Thoracic aorta (tissue), 2 donors: ENCODE data around the gene SSC5D. TPM values are rescaled to one million over a fixed set of nuclear protein-coding genes. Genes with fewer than 3 reads are reported as not detected.
A peak's percentile ranks its signal among the peaks of the same experiment; 100 is the strongest.

Experiments
- ATAC-seq: fragments of 150-250 bp; one replicate; pipeline ENCODE4 v1.8.0; 2017; ENCODE audit warnings: low read depth; ENCODE audit not compliant: insufficient number of reproducible peaks, low FRiP score
- DNase-seq: peaks from one replicate; pipeline ENCODE4 v3.0.0-alpha.2; 2020; ENCODE audit warnings: low spot score
- H3K27ac ChIP-seq, 2 donors: fragments of 200-600 bp; sonication (generic); 1 replicate in 1 of 2; 2 replicates in 1 of 2; pipeline ENCODE4 v1.5.1; 2016; ENCODE audit warnings: mild to moderate bottlenecking in 2 of 2, moderate library complexity in 2 of 2
- H3K27me3 ChIP-seq: fragments of 200-600 bp; sonication (generic); replicated peaks from 2 replicates; pipeline ENCODE4 v1.6.0; 2016; ENCODE audit warnings: mild to moderate bottlenecking; ENCODE audit not compliant: insufficient read depth
- H3K36me3 ChIP-seq: fragments of 200-600 bp; sonication (generic); one replicate; pipeline ENCODE4 v1.5.1; 2016
- H3K4me1 ChIP-seq, 2 donors: fragments of 200-600 bp; sonication (generic); 1 replicate in 1 of 2; 2 replicates in 1 of 2; pipeline versions ENCODE4 v1.5.1 to v1.6.0; 2016; ENCODE audit warnings: low read depth in 2 of 2, mild to moderate bottlenecking in 1 of 2; ENCODE audit not compliant: control insufficient read depth in 1 of 2
- H3K4me3 ChIP-seq: fragments of 200-600 bp; sonication (generic); 2 replicates; pipeline ENCODE4 v1.5.1; 2016; ENCODE audit warnings: mild to moderate bottlenecking
- H3K9me3 ChIP-seq: fragments of 200-600 bp; sonication (generic); 2 replicates; pipeline ENCODE4 v1.5.1; 2016
- total RNA-seq, 2 donors: library from RNA; depleted of rRNA; stranded (reverse); fragments of >200 nt; gene quantifications; one replicate each; pipeline versions ENCODE4 v1.1.0 to v1.2.3, GENCODE V29; 2016
- TF ChIP-seq, protein P1 (sequence below): fragments of 200-600 bp; sonication (generic); IDR thresholded peaks from one replicate; pipeline ENCODE4 v1.5.1; 2019; ENCODE audit warnings: antibody characterized with exemption

Gene SSC5D
- total RNA-seq, 2 donors from 2014 or later, result 4.3 to 58.3 TPM

DNA sequence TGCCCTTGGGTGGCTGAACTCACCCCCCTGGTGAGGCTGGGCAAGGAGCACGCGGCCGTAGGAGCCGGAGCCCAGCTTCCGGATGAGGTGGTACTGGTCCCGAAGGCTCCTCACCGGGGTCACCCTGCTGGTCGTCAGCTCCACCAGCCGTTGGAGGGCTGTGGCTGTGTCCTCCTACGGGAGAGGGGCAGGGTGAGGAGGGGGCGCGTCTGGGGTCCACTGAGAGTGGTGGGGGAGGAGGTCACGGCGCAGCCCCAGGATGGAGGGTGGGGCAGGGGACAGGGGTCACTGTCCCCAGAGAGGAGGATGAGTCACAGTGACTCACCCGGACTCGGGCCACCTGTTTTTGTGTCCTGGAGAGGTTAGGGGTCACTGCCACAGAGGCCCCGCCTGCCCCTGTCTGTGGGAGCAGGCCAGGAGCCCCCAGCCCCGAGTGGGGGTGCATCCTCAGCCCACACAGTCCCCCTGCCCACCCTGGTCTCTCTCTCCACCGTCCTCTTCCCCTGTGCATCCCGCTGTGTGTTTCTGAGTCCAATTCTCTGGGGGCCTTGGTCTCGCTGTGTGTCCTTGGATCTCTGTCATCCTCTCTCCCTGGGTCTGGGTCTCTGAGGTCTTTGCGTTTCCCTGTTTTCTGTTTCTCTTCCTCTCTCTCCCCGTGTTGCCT, 56.7 kb downstream of the SSC5D start:
- H3K36me3 ChIP-seq, result no peaks in the 10 kb centered on the region
- no peaks in the 10 kb centered on the region for H3K9me3 ChIP-seq
- DNase-seq, result no peak
- H3K4me1 ChIP-seq, result peaks cover 18 to 38% of the 10 kb centered on the region in 2 donors
- no peak overlapping the region for H3K4me3 ChIP-seq
- no peaks in the 10 kb centered on the region for H3K27me3 ChIP-seq
- no peak for ATAC-seq
- TF ChIP-seq, protein P1, sequence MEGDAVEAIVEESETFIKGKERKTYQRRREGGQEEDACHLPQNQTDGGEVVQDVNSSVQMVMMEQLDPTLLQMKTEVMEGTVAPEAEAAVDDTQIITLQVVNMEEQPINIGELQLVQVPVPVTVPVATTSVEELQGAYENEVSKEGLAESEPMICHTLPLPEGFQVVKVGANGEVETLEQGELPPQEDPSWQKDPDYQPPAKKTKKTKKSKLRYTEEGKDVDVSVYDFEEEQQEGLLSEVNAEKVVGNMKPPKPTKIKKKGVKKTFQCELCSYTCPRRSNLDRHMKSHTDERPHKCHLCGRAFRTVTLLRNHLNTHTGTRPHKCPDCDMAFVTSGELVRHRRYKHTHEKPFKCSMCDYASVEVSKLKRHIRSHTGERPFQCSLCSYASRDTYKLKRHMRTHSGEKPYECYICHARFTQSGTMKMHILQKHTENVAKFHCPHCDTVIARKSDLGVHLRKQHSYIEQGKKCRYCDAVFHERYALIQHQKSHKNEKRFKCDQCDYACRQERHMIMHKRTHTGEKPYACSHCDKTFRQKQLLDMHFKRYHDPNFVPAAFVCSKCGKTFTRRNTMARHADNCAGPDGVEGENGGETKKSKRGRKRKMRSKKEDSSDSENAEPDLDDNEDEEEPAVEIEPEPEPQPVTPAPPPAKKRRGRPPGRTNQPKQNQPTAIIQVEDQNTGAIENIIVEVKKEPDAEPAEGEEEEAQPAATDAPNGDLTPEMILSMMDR, result no peak
- no peak overlapping the region for H3K27ac ChIP-seq

DNA sequence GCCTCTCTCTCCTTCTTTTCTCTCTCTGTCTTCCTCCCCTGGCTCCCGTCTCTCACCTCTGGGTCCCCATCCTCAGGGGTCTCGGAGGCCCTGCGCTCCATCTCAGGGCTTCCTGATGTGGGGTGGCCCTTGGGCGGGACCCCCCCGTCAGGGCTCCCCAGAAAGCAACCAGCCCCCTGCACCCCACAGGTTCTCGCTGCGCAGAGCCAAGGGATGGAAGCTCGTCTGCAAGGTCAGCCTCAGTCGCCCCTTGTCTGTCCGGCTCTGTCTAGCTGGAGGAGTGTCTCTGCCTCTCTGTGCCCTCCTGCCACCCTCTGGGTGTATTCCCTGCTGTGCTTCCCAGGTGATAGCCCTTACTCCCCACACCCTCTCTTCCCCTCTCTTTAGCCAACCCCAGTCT, 57.2 kb downstream of the SSC5D start, which contains the start of gene SBK3:
TSS of gene SBK3 (minus strand) at position 101 of the 400 bp plus-strand sequence. CDS start at position 101, 0 bp downstream.
- H3K27ac ChIP-seq, result no peak within 1 kb of the TSS
- no peak for ATAC-seq
- H3K9me3 ChIP-seq, result no peaks in the 10 kb centered on the region
- no peaks in the 10 kb centered on the region for H3K27me3 ChIP-seq
- no peak within 1 kb of the TSS for H3K4me3 ChIP-seq
- no peak for DNase-seq
- TF ChIP-seq, protein P1, result no peak
- H3K4me1 ChIP-seq, result peaks cover 22 to 40% of the 10 kb centered on the region in 2 donors
- H3K36me3 ChIP-seq, result no peaks in the 10 kb centered on the region

DNA sequence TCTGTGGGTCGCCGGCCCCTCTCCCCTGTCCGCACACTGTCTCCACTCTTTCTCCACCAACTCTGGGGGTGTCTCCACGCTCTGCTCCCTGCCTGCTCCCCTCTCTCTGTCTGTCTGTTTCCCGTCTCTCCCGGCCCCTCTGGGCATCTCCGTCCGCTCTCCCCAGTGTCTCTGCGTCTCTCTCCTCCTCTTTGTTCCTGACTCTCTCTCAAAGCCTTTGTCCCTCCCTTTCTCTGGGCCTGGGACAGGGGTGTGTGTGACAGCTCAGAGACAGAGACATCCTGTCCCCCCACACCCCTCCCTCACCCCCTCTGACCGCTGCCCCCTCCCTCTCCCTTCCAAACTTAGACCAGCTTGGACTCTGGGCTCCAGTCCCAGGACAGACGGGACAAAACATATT, 57.8 kb downstream of the SSC5D start:
- TF ChIP-seq, protein P1, result no peak
- ATAC-seq (no peak), DNase-seq (no peak)
- Histone ChIP-seq H3K36me3 (no peaks in the 10 kb centered on the region), H3K27me3 (no peaks in the 10 kb centered on the region), H3K27ac (no peak overlapping the region), H3K9me3 (no peaks in the 10 kb centered on the region), H3K4me1 (peaks cover 22 to 40% of the 10 kb centered on the region in 2 donors), H3K4me3 (no peak overlapping the region)

DNA sequence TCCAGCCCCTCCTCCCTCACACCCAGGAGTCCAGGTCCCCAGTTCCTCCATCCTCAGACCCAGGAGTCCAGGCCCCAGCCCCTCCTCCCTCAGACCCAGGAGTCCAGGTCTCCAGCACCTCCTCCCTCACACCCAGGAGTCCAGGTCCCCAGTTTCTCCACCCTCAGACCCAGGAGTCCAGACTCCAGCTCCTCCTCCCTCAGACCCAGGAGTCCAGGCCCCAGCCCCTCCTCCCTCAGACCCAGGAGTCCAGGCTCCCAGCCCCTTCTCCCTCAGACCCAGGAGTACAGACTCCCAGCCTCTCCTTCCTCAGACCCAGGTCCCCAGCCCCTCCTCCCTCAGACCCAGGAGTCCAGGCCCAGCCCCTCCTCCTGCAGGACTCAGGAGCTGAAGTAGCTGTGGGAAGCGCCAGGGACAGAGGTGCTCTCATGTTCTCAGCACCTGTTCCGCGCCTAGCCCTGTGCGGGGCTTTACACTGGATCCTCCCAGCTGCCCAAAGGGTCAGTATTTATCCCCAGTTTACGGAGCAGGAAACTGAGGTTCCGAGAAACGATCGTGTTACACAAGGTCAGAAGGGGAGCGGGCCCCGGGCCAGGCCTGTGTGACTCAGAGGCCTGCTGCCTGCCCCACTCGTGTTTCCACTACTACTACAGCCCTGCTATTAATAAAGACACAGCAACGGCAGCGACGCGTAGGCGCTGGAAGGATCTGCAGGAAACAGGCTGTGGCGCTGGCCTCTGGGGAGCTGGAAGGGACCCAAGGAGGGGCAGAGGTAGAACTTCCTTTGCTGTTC, 58.8 kb downstream of the SSC5D start:
- peak overlapping the region; percentile 45 for H3K4me3 ChIP-seq
- peak; percentile 87 for ATAC-seq
- peak overlapping the region in 1 of 2 donors; percentile 72 for H3K27ac ChIP-seq
- TF ChIP-seq, protein P1, result no peak
- H3K36me3 ChIP-seq, result no peaks in the 10 kb centered on the region
- DNase-seq, result peak; percentile 68
- H3K4me1 ChIP-seq, result peaks cover 22 to 40% of the 10 kb centered on the region in 2 donors
- no peaks in the 10 kb centered on the region for H3K27me3 ChIP-seq
- H3K9me3 ChIP-seq, result no peaks in the 10 kb centered on the region

DNA sequence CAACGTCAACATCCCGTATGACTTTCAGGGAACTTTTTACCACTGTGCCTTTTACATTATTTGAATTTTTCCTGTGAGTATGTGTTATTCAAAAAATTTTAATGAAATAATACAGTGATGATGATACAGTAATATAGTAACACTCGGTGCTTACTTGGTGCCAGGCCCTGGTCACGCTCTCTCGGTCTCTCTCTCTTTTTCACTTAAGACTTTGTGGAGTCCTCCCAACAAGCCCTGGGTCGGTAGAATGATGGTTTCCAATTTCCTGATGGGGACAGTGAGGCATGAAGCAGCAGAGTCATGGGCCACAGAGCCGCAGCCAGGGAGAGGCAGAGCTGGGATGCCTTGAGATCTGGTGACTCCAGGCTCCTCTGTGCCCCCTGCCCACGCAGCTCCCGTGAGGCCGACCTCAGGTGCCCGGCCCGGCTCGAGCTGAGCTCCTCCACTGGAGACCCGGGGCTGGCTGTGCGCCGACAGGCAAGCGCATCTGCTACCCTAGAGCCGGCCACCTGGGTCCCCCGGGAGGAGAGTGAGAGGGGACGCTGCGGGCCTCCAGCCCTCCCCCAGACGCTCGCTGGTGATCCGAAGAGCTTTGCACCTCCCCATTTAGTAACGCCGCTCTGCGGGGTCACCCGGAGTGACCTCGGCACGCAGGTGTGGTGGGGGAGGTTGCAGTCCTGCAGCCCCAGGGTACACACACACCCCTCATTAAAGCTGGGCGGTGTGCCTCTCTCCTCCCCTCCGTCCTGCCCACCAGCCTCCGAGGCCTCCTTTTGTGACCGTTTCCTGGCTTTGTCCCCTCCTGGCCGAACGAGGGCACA, 61.5 kb downstream of the SSC5D start:
- Histone ChIP-seq H3K4me3 (peak overlapping the region; percentile 53), H3K4me1 (peaks cover 22 to 40% of the 10 kb centered on the region in 2 donors), H3K27me3 (no peaks in the 10 kb centered on the region), H3K27ac (peak overlapping the region in 1 of 2 donors; percentile 70), H3K9me3 (no peaks in the 10 kb centered on the region), H3K36me3 (no peaks in the 10 kb centered on the region)
- TF ChIP-seq, protein P1, result no peak
- peak; percentile 0 for ATAC-seq
- no peak for DNase-seq
